ENCODE data around the gene DNAH9. TPM values are rescaled to one million over a fixed set of nuclear protein-coding genes. Genes with fewer than 3 reads are reported as not detected.

The DNAH9 gene
- total and polyA plus RNA-seq, 2 of the 8 experiments (the other 6 are each of a cell fraction or from before 2014, with no cell fraction given), result 0.21 to 0.86 TPM

DNA sequence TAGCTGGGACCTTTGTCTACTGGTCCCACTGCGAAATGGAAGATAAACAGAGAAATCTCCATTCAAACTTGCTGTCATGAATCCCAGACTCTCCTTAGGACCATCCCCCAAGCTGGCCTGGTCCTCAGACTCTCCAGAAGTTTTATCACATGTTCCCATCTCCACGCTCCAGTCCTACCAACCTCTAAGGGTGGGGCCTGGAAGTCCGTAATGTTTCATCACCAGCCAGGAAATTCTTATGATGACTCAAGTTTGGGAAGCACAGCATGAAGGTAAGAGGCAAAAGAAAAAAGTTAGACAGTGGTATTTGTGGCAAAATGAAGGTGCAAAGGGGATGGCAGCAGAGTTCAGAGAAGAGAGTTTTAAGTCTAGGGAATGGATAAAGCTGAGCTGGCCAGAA, 346.3 kb downstream of the DNAH9 start (continued):
- TF ChIP-seq CHD7 (IDR thresholded peaks at IDR 0.05; ENCODE audit: insufficient replicate concordance, low read length) (no peak), NANOG (IDR thresholded peaks at IDR 0.05; ENCODE audit: insufficient read depth, low read depth, low read length, poor library complexity, severe bottlenecking) (no peak), YY1 (IDR thresholded peaks at IDR 0.05; ENCODE audit: low read depth, low read length) (no peak), SIN3A (conservative IDR thresholded peaks at IDR 0.05 in 1 of 2, IDR thresholded peaks at IDR 0.05 in 1 of 2; ENCODE audit: low read depth in 1 of 2, low read length in 2 of 2) (no peak), JUND (IDR thresholded peaks at IDR 0.05; ENCODE audit: low read length) (no peak), USF2 (IDR thresholded peaks at IDR 0.05; ENCODE audit: low read length) (no peak), BACH1 (IDR thresholded peaks at IDR 0.05; ENCODE audit: low read length) (no peak), TCF12 (IDR thresholded peaks at IDR 0.05; ENCODE audit: low read depth, low read length) (no peak)

All from H1 (cell line).